Occipital lobe (tissue), 2 donors: ENCODE results near the gene RIN3. TPM values are rescaled to one million over a fixed set of nuclear protein-coding genes. Genes with fewer than 3 reads are reported as not detected.
"Not testable (repeated sequence)": the region's sequence is repeated elsewhere in the genome, so short reads cannot be mapped to it uniquely, and the experiment has no call there.

Experiments
- DNase-seq: peaks from one replicate; lab custom pipeline; 2025; lab: John Stamatoyannopoulos, UW
- total RNA-seq: library from RNA; depleted of rRNA; stranded (reverse); fragments of >200 nt; gene quantifications from one replicate; pipeline ENCODE4 v1.2.3, GENCODE V29; 2014

Gene RIN3
- total RNA-seq, 1 donor from 2014 or later: 1.4 TPM

DNA sequence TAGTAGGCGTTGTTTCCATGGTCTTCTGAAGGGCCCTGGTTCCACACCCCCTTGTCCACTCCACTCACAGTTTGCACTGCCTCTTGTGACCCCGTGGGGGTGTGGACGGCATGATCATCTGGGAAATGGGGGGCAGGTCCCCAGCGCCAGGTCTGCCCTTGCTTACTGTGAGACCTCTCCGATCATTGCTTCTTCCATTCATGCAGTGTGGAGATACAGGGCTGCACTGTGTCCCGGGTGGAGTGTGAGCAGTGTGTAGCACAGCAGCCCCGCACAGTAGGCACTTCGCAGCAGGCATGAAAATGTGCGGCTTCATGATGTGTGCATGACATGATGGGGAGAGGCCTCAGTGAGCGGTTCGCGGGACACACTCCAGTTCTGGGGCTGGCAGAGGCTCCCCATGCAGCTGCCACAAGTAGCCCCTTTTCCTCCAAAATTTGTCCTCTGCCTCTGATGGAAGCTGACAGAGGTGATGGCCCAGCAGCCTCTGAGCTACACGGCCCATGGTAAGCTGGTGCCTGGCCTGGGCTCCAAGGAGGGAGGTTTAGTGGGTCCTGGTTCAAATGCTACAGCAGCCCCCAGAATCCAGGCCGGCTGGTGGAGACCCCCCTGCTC is 15.0 kb downstream of the RIN3 start:
- no peak for DNase-seq

DNA sequence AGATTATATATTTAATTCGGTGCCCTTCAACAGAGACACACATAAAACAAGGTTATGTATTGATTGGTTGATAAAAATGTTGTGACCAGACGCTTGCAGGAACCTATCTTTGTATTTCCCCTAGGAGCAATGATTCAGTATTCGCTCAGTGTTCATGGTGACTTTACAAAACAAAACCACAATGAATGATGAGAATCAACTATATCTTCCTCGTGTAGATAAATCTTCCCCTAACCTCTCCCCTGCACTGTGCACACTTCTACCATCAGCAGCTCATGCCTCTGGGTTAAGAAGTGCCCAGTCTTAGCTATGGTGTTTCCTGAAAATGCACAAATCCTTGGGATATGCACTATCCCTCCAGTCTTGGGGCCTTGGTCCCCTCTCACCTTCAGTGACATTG is 16.3 kb downstream of the RIN3 start:
- no peak for DNase-seq

DNA sequence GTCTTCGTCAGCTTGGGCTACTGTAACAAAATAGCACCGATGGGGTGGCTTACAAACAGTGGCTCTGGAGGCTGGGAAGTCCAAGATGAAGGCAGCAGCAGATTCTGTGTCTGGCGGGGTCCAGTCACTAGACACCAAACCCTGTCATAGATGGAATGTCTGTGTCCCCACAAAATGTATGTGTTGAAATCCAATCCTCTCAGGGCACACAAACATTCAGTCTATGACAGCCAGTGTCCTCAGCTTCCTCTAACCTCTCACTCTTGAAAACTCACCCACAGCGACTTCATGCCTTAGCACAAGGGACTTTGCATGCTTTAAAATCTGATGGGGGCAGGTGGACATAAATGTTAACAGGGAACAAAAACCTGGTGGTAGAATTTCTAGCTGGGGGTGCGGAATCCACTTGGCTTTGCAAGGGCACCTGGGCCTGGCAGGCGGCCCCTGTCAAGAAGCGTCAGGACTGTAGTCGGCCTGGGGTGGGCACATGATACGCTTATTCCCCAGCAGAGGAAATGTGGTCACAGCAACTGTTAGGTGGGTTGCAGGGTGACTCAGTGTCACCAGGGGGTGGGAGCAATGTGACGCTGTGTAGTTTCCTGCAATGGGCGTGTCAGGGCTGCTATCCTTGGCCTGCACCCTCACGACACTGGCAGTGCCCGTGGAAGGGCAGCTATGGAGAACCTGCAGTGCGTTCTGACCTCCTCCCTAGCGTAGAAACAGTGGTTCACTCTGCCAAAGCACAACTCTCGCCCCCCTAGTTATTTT is 17.7 kb downstream of the RIN3 start:
- DNase-seq: no peak

DNA sequence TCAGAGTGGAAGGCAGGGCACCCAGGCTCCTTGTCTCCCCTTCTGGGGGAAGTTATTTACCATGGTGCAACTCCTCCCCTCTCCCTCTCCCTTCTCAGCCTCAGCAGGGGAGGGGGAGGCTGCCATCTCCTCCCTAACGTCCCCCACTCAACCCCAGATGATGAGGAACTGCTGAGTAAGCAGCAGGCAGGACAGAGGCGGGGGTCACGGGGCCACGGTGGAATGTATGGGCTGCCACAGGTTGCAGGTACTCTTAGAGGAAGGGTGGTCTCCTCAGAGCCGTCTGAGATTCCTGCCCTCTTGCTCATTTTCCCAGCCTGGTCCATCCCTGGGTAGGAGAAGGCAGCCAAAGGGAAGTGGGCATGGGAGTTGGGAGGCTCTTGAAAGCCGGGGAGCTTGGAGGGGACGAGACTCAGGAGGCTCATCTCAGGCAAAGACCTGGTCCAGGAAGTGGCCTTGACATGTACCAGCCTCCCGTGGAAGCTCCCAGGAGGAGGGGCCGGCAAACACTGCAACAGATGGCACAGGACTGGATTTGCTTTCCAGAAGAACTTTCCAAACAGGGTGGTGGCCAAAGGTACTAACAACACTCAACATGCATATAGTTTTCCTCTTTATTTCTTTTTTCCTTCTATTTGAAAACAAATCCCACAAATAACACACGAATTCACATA is 19.0 kb downstream of the RIN3 start:
- no peak for DNase-seq

DNA sequence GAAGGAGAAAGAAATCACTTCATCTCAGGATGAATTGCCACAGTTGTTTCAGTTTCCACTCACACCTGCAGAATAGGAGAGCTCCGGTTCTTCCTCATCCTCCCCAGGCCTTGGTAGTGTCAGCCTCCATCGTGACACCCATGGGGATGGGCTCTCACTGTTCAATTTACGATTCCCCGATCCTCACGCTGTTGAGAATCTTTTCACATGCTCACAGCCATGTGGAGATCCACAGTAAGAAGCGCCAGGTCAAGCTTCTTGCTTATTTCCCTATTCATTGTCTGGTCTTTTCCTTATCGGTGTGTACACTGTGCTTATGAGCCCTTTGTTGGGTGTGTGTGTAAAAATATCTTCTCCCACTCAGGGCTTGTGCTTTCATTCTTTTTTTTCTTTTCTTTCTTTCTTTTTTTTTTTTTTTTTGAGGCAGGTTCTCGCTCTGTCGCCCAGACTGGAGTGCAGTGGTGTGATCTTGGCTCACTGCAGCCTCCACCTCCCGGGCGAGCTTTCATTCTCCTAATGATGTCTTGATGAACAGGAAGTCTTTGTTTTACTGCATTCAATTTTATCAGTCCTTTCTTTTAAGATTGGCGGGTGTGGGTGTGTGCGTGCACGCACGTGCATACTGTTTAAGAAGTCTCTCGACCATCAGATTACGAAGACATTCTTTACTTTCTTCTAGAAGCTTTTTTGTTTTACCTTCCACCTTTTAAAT is 21.5 kb downstream of the RIN3 start:
- no peak for DNase-seq

DNA sequence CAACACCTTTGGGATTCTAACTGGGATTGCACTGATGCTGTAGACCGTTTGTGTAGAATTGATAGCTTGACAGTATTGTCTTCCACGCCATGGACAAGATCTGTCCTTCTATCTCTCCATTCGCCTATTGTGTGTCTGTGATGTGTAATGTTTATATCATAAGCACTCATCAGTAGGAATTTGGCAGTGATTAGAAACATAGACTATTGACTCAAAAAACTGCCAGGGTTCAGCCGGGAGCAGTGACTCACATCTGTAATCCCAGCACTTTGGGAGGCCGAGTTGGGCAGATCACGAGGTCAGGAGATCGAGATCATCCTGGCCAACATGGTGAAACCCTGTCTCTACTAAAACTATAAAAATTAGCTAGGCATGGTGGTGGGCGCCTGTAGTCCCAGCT is 22.6 kb downstream of the RIN3 start:
- DNase-seq: not testable (repeated sequence)

DNA sequence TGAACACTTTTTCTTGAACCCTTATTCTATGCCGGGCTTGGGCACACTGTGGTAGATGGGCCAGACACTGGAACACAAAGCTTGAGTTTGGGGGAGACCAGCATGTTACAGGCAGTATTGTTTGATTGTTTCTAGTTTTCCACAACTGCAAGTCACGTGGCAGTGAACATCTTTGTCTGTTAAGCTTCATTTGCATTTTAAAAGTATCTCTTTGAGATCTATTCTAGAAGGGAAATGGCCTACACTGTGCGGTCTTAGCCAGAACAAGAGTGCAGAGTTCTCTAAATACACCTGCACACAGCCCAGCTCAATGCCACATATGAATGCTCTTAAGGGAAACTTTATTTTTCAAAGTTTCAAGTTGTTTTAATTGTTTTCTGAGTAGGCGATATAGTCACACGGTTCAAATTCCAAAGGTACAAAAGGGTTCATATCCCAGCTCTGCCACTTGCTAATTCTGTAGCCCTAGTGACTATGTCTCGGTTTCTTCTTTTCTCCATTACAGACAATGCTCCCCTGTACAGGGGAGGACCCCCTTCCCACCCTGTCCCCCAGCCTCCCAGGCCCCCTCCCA is 24.9 kb downstream of the RIN3 start:
- DNase-seq: no peak

DNA sequence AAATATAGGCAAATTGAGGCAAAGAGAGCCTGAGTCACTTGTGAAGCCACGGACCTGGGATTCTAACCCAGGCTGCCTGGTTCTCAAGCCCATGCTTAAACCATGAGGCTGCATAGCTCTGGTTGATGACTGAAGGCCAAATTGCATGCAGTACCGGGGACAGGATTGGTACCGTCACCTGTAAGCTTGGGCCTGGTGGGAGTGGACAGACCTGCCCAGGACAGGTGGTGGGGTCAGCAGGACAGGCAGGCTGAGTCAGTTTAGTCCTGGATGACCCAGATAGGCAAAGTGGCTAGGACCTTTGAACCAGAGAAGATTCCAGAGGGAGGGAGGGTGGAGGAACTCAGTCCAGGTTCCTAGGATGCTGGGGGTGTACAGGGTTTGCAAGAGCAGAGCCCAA is 25.8 kb downstream of the RIN3 start:
- no peak for DNase-seq

DNA sequence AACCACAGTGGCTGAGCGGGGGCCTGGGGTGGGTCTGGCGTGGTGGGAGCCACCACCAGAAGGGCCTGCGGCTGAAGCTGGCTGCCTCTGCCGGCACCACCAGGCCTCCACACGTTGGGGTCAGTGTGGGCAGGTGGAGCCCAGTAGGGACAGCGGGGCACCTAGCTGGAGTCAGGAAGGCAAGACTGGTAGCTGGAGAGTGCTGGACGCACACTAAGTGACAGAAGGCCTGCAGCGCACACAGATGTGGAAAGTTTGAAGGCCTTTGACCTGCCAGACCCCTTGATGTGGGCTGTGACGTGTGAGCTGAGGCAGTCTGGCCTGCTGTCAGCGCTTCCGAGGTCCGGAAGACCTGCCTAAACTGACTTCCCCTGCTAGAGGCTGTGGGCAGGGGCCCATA is 26.3 kb downstream of the RIN3 start:
- no peak for DNase-seq

DNA sequence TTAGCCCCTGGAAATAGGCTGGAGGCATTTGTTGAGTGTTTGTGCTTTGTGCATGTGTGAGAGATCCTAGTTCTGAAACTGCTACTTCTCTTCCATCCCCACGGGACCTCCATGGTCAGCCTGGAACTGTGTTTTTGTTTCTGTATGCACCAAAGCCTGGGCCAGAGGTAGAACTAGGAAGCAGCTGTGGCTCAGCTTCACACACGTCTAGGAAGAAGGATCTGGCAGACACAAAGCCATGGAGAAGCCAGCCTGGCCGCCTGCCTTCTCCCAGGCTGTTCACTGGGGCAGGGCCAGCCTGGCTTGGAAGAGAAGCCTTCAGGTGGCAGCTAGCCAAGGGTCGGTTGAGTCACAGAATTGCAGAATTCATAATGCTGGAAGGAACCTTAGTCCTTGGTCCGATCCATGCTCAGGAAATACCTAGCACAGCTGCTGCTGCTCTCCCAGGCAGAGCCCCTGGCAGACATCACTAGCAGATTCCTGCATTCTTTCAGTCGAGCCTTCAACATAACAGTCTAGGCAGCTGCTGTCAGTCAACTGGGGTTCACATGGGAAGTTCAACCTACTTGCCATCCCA is 27.0 kb downstream of the RIN3 start:
- DNase-seq: no peak

DNA sequence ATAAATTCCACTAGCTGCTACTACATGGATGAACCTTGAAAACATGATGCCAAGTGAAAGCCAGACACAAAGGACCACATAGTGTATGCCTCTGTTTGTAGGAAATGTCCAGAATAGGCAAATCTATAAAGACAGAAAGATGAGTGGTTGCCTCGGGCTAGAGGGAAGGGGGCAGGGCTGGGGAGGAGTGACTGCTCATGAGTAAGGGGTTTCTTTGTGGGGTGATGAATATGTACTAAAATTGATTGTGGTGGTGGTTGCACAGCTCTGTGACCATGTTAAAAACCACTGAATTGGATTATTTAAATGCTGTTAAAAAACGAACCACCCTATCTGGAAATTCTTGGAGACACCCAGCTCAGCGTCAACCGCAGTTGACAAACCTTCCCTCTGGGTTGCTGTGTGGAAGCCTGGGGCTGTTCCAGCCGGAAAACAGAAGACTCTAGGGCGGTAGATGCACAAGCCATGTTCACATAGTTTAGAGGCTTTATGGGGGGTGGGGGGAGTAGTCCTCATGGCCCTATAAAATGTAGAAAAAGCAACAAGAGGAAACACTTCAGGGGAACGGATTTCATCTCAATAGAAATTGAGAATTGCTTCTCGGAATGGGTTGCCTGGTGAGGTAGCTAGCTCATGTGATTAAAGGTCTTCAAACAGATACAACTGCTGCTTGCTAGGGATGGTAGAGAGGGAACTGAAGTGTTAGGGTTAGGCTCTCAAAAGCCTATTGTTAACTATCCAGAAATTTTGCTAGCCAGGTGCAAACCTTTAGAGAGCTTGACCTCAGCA is 29.4 kb downstream of the RIN3 start:
- no peak for DNase-seq

DNA sequence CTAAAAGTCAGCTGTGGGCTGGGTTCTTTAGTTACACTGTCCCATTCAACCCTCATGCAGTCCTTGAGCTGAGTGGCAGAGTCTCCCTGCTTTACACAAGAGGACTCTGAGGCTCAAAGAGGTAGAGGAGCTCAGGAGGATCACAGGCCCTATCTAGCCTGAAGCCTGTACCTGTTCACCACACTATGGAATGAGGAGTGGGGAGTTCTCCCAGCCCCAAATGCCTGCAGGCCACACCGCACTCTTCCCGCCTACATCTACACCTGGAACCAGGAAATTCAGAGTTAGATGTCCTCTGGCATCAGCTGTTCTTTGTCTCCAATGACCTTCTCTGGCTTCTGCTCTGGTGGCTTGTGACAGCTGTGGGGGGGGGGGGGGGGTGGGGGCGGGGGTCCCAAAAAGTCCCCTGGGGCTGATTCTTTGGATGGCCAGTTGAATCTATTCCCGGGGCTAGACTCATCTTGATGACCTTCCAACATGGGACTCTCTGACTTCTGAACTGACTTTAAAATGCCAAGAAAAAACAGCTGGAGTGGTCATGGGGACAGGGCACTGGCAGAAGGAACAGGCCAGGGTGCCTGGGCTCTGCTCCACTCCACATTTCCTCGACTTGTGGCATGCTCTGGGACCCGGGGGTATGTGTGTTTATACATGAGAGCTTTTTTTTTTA is 30.6 kb downstream of the RIN3 start:
- no peak for DNase-seq

DNA sequence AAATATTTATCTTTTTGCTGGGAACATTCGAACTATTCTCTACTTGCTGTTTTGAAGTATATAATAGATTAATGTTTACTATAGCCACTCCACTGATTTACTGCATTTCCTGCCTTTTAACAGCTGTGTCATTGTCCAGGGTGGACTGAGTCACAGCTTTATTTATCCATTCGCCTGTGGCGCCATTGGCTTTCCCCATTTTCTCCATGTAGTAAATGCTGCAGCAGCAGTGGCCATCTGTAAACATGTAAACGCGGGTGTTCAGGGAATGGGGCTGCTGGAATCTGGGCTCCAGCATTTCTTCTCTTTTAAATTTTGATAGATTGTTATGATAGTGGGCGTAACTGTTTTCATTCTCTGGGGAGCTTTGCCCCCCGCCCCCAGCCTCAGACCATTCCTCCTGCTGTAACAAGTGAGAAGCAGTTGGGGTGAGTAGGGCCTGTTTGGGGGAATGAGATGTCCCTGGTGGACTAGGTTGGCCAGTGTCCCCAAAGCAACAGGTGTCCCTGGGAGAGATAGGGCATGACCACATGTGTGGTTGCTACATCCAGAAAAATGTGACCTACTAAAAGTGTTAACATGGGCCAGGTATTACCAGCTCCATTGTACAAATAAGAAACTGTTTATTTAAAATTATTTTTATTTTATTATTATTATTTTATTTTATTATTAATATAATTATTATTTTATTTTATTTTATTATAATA is 32.9 kb downstream of the RIN3 start:
- no peak for DNase-seq

DNA sequence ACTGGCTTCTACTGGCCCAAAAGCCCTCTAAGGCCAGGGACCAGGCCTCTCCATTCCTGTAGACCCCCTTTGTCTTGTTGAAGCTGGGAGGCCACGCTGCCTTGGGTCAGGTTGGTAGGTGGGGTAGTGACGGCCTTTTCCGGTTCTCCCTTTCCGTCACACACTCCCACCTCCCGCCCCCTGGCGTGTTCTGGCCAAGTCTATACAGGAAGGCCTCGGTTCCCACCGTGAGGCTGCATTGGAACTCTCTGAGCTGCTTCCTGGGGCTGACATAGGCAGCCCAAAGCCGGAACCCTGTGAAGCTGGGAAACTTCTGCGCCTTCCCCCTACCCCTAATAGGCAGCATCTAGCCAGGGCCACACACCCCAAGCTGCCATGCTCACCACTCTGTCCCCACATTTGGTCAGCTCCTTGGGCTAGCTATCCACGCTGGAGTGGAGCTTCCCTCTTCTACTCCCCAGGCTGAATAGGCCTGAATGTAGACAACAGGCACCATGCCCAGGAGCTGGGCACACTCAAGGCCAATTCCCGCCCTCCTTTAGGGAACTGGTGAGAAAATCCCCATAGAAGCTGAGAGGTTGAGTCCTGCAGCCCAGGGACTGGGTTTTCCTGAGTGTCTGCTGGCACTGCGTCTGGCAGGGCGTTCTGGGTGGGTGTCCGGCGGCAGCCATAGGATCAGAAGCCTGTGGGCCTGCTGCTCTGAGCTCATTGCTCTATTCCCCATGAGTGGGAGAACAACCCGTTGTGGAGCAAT is 35.7 kb downstream of the RIN3 start:
- DNase-seq: no peak

DNA sequence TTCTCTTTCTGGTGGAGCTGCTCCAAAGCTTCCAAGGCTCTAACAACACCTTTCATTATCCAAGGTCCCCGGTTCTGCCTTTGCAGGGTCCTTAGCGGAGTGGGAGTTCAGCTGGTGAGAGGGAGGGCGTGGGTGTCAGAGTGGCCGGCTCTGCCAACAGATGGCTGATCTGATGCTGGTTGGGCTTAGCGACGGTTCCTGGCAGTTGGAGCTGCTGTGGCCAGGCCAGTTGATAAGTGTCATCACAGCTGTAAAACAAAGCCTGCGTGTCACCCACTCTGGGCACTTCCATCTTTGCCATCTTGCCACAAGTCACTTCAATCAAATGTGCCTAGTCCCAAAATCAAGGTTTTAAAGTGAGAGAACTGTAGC is 36.3 kb downstream of the RIN3 start:
- DNase-seq: no peak

DNA sequence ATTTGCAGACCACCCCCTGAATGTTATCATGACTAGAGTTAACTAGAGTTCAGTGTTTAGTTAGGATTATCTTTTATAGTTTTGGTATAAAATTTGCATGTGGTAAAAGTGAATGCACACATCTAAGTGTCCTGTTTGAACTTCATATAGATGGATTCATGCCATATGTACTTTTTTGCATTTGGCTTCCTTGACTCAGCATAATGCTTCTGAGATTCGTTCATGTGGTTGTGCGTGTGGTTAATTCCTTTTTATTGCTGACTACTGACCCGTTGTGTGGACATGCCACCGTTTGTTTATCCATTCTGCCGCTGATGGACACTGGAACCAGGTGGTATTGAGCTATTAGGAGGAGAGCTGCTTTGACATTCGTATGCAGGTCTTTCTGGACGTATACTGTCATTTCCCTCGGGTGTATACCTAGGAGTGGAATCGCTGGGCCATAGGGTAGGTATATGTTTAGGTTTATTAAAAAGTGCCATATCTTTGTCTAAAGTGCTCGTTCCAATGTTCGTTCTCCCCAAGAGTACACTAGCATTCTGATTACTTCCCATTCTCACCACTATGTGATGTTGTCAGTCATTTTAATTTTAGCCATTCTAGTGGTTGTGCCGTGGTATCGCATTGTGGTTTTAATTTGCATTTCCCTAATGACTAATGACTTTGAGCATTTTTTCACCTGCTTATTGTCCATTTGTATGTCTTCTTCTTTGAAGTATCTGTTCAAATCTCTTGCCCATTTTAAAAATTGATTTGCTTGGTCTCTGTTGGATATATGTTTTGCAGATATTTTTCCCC is 37.7 kb downstream of the RIN3 start:
- DNase-seq: no peak

DNA sequence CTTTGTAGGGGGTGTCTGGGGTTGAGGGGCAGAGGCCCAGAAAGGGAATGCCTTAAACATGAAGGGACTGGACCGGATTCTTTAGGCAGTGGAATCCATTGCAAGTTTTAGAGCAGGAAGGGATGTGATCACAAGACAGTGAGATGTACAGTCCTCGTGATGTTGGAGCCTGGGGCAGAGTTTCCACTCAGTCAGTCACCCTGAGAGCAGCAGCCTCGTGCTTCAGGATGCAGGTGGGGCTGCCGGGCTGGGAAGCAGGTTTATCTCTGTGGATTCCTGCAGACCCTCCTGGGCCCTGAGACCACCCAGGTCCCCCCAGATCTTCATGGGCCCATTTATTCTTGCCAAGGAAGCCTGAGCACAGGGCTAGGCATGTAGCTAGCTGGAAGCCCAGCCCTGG is 38.5 kb downstream of the RIN3 start:
- DNase-seq: no peak

DNA sequence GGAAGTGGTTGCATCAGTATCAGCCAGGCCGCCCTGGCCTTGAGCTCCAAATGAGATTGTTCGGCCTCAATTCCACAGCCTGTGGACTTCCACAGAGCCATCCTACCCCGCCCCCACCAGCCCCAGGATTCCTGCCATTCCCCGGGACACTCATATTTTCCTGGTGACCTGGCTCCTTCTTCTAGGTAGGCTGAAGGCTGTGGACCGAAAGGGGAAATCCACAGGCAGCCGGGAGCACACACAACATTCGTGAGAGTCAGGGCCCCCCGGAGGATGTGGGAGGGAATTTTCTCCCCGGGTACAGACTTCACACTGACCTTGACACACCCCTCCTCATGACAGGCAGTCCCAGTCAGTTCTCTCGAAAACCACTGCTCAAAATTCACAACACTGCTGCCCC is 39.9 kb downstream of the RIN3 start:
- DNase-seq: no peak
